ENCODE data around the gene NKIRAS2. TPM values are rescaled to one million over a fixed set of nuclear protein-coding genes. Genes with fewer than 3 reads are reported as not detected.

The NKIRAS2 gene
- total RNA-seq, 2 donors from 2014 or later, result 38.8 to 98.8 TPM

DNA sequence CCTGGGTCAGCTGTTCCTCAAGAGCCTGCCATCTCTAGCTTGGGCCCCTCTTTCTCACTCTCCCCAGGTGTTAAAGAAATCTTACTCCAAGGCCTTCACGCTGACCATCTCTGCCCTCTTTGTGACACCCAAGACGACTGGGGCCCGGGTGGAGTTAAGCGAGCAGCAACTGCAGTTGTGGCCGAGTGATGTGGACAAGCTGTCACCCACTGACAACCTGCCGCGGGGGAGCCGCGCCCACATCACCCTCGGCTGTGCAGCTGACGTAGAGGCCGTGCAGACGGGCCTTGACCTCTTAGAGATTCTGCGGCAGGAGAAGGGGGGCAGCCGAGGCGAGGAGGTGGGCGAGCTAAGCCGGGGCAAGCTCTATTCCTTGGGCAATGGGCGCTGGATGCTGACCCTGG lies 46.5 kb upstream of the NKIRAS2 start:
- Histone ChIP-seq H3K4me3 (no peak overlapping the region), H3K27me3 (replicated peaks; ENCODE audit: insufficient read depth) (no peaks in the 10 kb centered on the region), H3K4me1 (replicated peaks) (peaks cover 60% of the 10 kb centered on the region), H3K9me3 (no peaks in the 10 kb centered on the region), H3K36me3 (peaks cover 0 to 6% of the 10 kb centered on the region in 2 donors), H3K27ac (peak overlapping the region; percentile 77 to 78)
- TF ChIP-seq POLR2A (IDR thresholded peaks at IDR 0.05), result no peak
- no peak for TF ChIP-seq POLR2AphosphoS5 (IDR thresholded peaks at IDR 0.05)
- TF ChIP-seq, protein P1, sequence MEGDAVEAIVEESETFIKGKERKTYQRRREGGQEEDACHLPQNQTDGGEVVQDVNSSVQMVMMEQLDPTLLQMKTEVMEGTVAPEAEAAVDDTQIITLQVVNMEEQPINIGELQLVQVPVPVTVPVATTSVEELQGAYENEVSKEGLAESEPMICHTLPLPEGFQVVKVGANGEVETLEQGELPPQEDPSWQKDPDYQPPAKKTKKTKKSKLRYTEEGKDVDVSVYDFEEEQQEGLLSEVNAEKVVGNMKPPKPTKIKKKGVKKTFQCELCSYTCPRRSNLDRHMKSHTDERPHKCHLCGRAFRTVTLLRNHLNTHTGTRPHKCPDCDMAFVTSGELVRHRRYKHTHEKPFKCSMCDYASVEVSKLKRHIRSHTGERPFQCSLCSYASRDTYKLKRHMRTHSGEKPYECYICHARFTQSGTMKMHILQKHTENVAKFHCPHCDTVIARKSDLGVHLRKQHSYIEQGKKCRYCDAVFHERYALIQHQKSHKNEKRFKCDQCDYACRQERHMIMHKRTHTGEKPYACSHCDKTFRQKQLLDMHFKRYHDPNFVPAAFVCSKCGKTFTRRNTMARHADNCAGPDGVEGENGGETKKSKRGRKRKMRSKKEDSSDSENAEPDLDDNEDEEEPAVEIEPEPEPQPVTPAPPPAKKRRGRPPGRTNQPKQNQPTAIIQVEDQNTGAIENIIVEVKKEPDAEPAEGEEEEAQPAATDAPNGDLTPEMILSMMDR (IDR thresholded peaks at IDR 0.05), result no peak
- 51% methylated on average over 19 of the region's 19 CpGs for WGBS
- intact Hi-C loops (cut with DNase I), result no loop called here
- no peak for DNase-seq (ENCODE audit: low spot score)

DNA sequence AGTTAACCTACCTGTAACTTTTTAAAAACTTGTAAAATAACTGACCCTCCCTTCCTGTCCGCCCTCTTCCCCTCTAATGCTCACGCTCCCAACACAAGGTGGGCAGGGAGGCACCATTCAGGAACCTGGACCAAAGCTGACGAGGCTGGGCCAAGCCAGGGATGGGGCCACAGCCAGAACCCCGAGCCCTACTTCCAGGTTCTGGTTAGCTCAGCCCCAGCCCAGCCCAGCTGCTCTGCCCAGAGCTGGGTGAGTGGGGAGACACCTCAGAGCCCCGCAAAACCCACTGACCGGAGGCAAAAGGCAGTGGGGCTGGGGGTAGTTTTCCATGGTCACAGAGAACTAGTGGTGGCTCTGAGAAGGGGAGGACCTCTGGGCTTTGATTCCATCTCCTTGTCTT lies 45.9 kb upstream of the NKIRAS2 start:
- intact Hi-C loops (cut with DNase I), result no loop called here
- TF ChIP-seq POLR2A (IDR thresholded peaks at IDR 0.05) (no peak), POLR2AphosphoS5 (IDR thresholded peaks at IDR 0.05) (no peak)
- TF ChIP-seq, protein P1 (IDR thresholded peaks at IDR 0.05), result no peak
- no peak overlapping the region for H3K4me3 ChIP-seq
- no peaks in the 10 kb centered on the region for H3K9me3 ChIP-seq
- H3K27me3 ChIP-seq (replicated peaks; ENCODE audit: insufficient read depth), result no peaks in the 10 kb centered on the region
- no peak for DNase-seq (ENCODE audit: low spot score)
- 89% methylated on average over 6 of the region's 6 CpGs for WGBS
- peaks cover 59% of the 10 kb centered on the region for H3K4me1 ChIP-seq (replicated peaks)
- H3K27ac ChIP-seq, result peak overlapping the region in 1 of 2 donors; percentile 78
- H3K36me3 ChIP-seq, result peaks cover 0 to 6% of the 10 kb centered on the region in 2 donors

DNA sequence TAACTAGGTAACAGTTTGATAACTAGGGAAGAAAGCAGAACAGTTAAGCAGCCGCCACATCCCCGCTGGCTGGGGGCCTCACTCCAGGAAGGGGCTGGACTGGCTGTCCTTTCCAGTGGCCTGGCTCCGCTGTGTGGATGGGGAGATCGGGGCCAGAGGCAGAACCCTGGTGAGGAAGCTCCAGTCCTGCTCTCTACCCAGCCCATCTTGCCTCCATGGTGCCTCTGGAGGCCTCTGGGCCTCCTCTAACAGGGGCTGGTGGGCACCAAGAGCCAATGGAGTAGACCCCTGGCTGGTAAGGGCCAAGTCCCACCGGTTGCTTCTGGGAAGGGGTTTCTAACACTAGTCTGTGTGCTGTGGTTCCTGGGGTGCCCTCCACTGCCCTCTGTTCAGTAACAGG lies 45.2 kb upstream of the NKIRAS2 start:
- intact Hi-C loops (cut with DNase I), result no loop called here
- no peak for TF ChIP-seq POLR2A (IDR thresholded peaks at IDR 0.05)
- TF ChIP-seq, protein P1 (IDR thresholded peaks at IDR 0.05), result no peak
- no peak for TF ChIP-seq POLR2AphosphoS5 (IDR thresholded peaks at IDR 0.05)
- 65% methylated on average over 5 of the region's 5 CpGs for WGBS
- Histone ChIP-seq H3K36me3 (peaks cover 0 to 6% of the 10 kb centered on the region in 2 donors), H3K9me3 (no peaks in the 10 kb centered on the region), H3K27ac (peak overlapping the region; percentile 78 to 80), H3K27me3 (replicated peaks; ENCODE audit: insufficient read depth) (no peaks in the 10 kb centered on the region), H3K4me1 (replicated peaks) (peaks cover 59% of the 10 kb centered on the region), H3K4me3 (no peak overlapping the region)
- no peak for DNase-seq (ENCODE audit: low spot score)

DNA sequence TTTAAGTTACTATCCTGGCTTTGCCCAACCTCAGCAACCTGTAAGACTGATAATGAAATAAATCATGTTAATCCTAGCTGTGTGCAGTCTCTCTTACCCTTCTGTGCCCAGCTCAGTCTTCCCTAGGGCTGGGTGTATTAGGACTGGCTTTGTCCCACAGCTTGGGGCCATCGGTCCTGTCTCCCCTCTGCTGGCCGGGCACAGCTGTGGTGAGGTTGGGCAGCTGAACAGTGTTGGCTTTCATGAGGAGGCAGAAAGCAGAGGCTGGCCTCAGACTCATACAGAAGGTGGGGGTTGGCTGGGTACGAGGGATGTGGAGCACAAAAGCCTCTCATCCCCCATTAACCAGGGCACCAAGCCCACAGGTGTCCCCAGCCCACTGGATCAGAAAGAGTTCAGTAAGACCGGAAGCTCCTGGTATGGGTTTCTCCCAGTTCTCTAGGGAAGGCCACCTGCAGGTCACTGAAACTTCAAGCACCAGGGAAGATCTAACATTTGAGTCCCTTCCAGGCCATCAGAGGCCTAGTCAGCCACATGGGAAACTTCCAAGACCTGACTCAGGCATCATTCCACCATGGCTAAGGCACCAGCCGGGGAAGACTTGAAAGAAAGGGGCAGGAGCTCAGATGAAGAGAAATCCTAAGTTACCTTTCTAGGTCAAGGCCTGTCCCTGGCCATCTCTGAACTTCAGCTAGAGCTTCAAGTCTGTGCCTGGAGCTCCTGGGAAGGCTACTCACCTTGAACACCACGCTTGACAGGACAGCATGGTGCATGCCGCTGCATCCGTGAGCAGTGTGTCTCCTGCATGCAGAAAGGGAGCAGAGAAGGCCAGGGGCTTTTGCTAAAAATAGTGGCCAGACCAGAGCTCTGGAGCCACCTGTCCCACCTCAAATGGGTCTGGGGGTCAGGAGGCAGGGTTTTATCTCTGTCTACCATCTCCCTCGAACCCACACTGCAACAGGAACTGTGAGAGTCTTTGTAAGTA lies 44.5 kb upstream of the NKIRAS2 start:
- no peak for DNase-seq (ENCODE audit: low spot score)
- intact Hi-C loops (cut with DNase I), result no loop called here
- Histone ChIP-seq H3K36me3 (peaks cover 0 to 9% of the 10 kb centered on the region in 2 donors), H3K9me3 (no peaks in the 10 kb centered on the region), H3K4me3 (no peak overlapping the region), H3K4me1 (replicated peaks) (peaks cover 54% of the 10 kb centered on the region), H3K27me3 (replicated peaks; ENCODE audit: insufficient read depth) (no peaks in the 10 kb centered on the region), H3K27ac (peak overlapping the region; percentile 78 to 80)
- TF ChIP-seq, protein P1 (IDR thresholded peaks at IDR 0.05), result no peak
- no peak for TF ChIP-seq POLR2AphosphoS5 (IDR thresholded peaks at IDR 0.05)
- no peak for TF ChIP-seq POLR2A (IDR thresholded peaks at IDR 0.05)
- WGBS, result 77% methylated on average over 9 of the region's 9 CpGs
